Liver (tissue), 9 donors: ENCODE measurements around the gene C9orf50. TPM values are rescaled to one million over a fixed set of nuclear protein-coding genes. Genes with fewer than 3 reads are reported as not detected.

ENCODE experiments used
- DNase-seq: peaks from one replicate; pipeline ENCODE4 v3.0.0-alpha.2; 2017; ENCODE audit warnings: low spot score
- H3K27ac ChIP-seq, 2 donors: one replicate each; pipeline ENCODE4 v1.7.0; 2013; ENCODE audit warnings: inconsistent platforms in 2 of 2, low read length in 2 of 2, control low read depth in 1 of 2, low read depth in 1 of 2, mild to moderate bottlenecking in 1 of 2
- H3K27me3 ChIP-seq, 4 donors: one replicate each; pipeline versions ENCODE4 v1.6.1 to v1.7.0; 2013; ENCODE audit warnings: low read length in 3 of 4, inconsistent platforms in 1 of 4, mild to moderate bottlenecking in 1 of 4, moderate library complexity in 1 of 4; ENCODE audit not compliant: control insufficient read depth in 4 of 4, insufficient read depth in 4 of 4
- H3K36me3 ChIP-seq, 4 donors: one replicate each; pipeline versions ENCODE4 v1.6.1 to v1.7.0; 2013; ENCODE audit warnings: low read length in 3 of 4, mild to moderate bottlenecking in 3 of 4, low read depth in 1 of 4, moderate library complexity in 1 of 4; ENCODE audit not compliant: control insufficient read depth in 4 of 4, insufficient read depth in 3 of 4
- H3K4me1 ChIP-seq, 4 donors: one replicate each; pipeline versions ENCODE4 v1.6.1 to v1.7.0; 2013; ENCODE audit warnings: low read length in 3 of 4, mild to moderate bottlenecking in 3 of 4, moderate library complexity in 1 of 4; ENCODE audit not compliant: control insufficient read depth in 4 of 4, insufficient read depth in 4 of 4
- H3K4me3 ChIP-seq, 3 donors: one replicate each; pipeline versions ENCODE4 v1.6.1 to v1.7.0; 2013; ENCODE audit warnings: low read length in 3 of 3, control low read depth in 1 of 3, low read depth in 1 of 3, mild to moderate bottlenecking in 1 of 3
- H3K9ac ChIP-seq, 2 donors: one replicate each; pipeline ENCODE4 v1.7.0; 2013; ENCODE audit warnings: low read length in 2 of 2, mild to moderate bottlenecking in 2 of 2, moderate library complexity in 2 of 2, control low read depth in 1 of 2, low read depth in 1 of 2
- H3K9me3 ChIP-seq, 4 donors: one replicate each; pipeline versions ENCODE4 v1.6.1 to v1.7.0; 2013; ENCODE audit warnings: low read length in 3 of 4; ENCODE audit not compliant: control insufficient read depth in 4 of 4
- ATF3 ChIP-seq: IDR thresholded peaks from 2 replicates; pipeline ENCODE4 v1.6.1; 2016; ENCODE audit warnings: antibody characterized with exemption
- CTCF ChIP-seq: fragments of 150-350 bp; IDR thresholded peaks from 2 replicates; pipeline ENCODE4 v1.5.1; 2017; ENCODE audit warnings: improper control_type of control experiment, low read depth, low read length; ENCODE audit not compliant: missing input control
- EGR1 ChIP-seq, 2 donors: IDR thresholded peaks; 2 replicates each; pipeline ENCODE4 v1.6.1; 2016 to 2018; ENCODE audit warnings: antibody characterized with exemption in 2 of 2, low read depth in 2 of 2
- FOXA1 ChIP-seq: IDR thresholded peaks from 2 replicates; pipeline ENCODE4 v1.6.1; 2016; ENCODE audit warnings: antibody characterized with exemption
- FOXA2 ChIP-seq: IDR thresholded peaks from 2 replicates; pipeline ENCODE4 v1.6.1; 2016; ENCODE audit warnings: antibody characterized with exemption
- GABPA ChIP-seq, 2 donors: IDR thresholded peaks in 1 of 2; conservative IDR thresholded peaks in 1 of 2; 2 replicates each; pipeline ENCODE4 v1.6.1; 2016; ENCODE audit warnings: antibody characterized with exemption in 2 of 2, mild to moderate bottlenecking in 1 of 2, moderate library complexity in 1 of 2
- HNF4A ChIP-seq, 2 donors: conservative IDR thresholded peaks; 2 replicates each; pipeline ENCODE4 v1.6.1; 2016; ENCODE audit warnings: antibody characterized with exemption in 2 of 2, mild to moderate bottlenecking in 2 of 2
- HNF4G ChIP-seq: IDR thresholded peaks from 2 replicates; pipeline ENCODE4 v1.6.1; 2016; ENCODE audit warnings: antibody characterized with exemption
- JUND ChIP-seq, 2 donors: IDR thresholded peaks; 2 replicates each; pipeline ENCODE4 v1.6.1; 2016; ENCODE audit warnings: antibody characterized with exemption in 2 of 2
- MAX ChIP-seq: IDR thresholded peaks from 2 replicates; pipeline ENCODE4 v1.6.1; 2016; ENCODE audit warnings: antibody characterized with exemption
- NR2F2 ChIP-seq: IDR thresholded peaks from 2 replicates; pipeline ENCODE4 v1.6.1; 2016; ENCODE audit warnings: antibody characterized with exemption
- REST ChIP-seq: IDR thresholded peaks from 2 replicates; pipeline ENCODE4 v1.6.1; 2016; ENCODE audit warnings: antibody characterized with exemption, mild to moderate bottlenecking
- TAF1 ChIP-seq: conservative IDR thresholded peaks from 2 replicates; pipeline ENCODE4 v1.6.1; 2016; ENCODE audit warnings: antibody characterized with exemption, mild to moderate bottlenecking
- YY1 ChIP-seq: IDR thresholded peaks from 2 replicates; pipeline ENCODE4 v1.6.1; 2016; ENCODE audit warnings: antibody characterized with exemption, mild to moderate bottlenecking
- ZBTB33 ChIP-seq: IDR thresholded peaks from 2 replicates; pipeline ENCODE4 v1.6.1; 2016; ENCODE audit warnings: antibody characterized with exemption
- WGBS: extraction: QIAGEN DNeasy Blood & Tissue Kit; methylation state at CpG from one replicate; pipeline ENCODE4 v1.1.7; 2013; 5-methylcytosine and 5-hydroxymethylcytosine counted together
- polyA plus RNA-seq, 2 donors: library from polyadenylated mRNA; stranded (reverse) in 1 of 2; unstranded in 1 of 2; fragments of 200-250 nt in 1 of 2; fragments of >200 nt in 1 of 2; fragmentation: Nextera tagmentation in 1 of 2; extraction: Ambion mirVana in 1 of 2; gene quantifications; one replicate each; pipeline versions ENCODE4 v1.2.1 to v1.2.3, GENCODE V29; 2013 to 2015
- total RNA-seq, 2 donors: library from RNA; depleted of rRNA; stranded (reverse); fragments of >200 nt; gene quantifications; one replicate each; pipeline ENCODE4 v1.2.3, GENCODE V29; 2014
- donor health status: healthy.
- donor health status: healthy.
- donor health status: healthy.
- donor health status: healthy.
- donor health status: healthy.

The C9orf50 gene
- total and polyA plus RNA-seq, 4 donors: 0.23 TPM; not detected in 3

- TF ChIP-seq ZBTB33 (no peak), TAF1 (no peak), EGR1 (IDR thresholded peaks at IDR 0.05; ENCODE audit: low read depth in 2 of 2) (no peak)
Measured at GRCh38 chr9:129595903-129596540, 24.9 kb downstream of the C9orf50 start (continued).

GRCh38 chr9:129595311-129595741 lies 25.6 kb downstream of the C9orf50 start:
- no peaks in the 10 kb centered on the region for H3K36me3 ChIP-seq
- TF ChIP-seq REST (no peak), JUND (IDR thresholded peaks at IDR 0.05) (no peak), GABPA (IDR thresholded peaks at IDR 0.05 in 1 of 2, conservative IDR thresholded peaks at IDR 0.05 in 1 of 2) (no peak)
- H3K27ac ChIP-seq: no peak overlapping the region
- WGBS: 71% methylated on average over 5 of the region's 5 CpGs
- no peak overlapping the region for H3K4me3 ChIP-seq
- DNase-seq: no peak
- no peaks in the 10 kb centered on the region for H3K9me3 ChIP-seq
- no peak overlapping the region for H3K9ac ChIP-seq
- peaks cover 0 to 3% (median 0%) of the 10 kb centered on the region in 4 donors for H3K27me3 ChIP-seq
- peaks cover 0 to 7% (median 4%) of the 10 kb centered on the region in 4 donors for H3K4me1 ChIP-seq

- Histone ChIP-seq H3K9ac (no peak overlapping the region), H3K36me3 (no peaks in the 10 kb centered on the region), H3K4me3 (no peak overlapping the region), H3K27me3 (peaks cover 0 to 3% (median 0%) of the 10 kb centered on the region in 4 donors), H3K9me3 (no peaks in the 10 kb centered on the region), H3K4me1 (peaks cover 0 to 7% (median 4%) of the 10 kb centered on the region in 4 donors), H3K27ac (no peak overlapping the region)
- 56% methylated on average over 7 of the region's 7 CpGs for WGBS
- DNase-seq: no peak
- no peak for TF ChIP-seq ATF3
- TF ChIP-seq TAF1: no peak
- TF ChIP-seq CTCF: no peak
- no peak for TF ChIP-seq NR2F2
- no peak for TF ChIP-seq MAX
- TF ChIP-seq EGR1 (IDR thresholded peaks at IDR 0.05; ENCODE audit: low read depth in 2 of 2): no peak
- no peak for TF ChIP-seq FOXA2
- no peak for TF ChIP-seq JUND (IDR thresholded peaks at IDR 0.05)
- no peak for TF ChIP-seq REST
- no peak for TF ChIP-seq HNF4G
- no peak for TF ChIP-seq ZBTB33
- no peak for TF ChIP-seq FOXA1
- TF ChIP-seq HNF4A (conservative IDR thresholded peaks at IDR 0.05): no peak
- TF ChIP-seq YY1: no peak
Measured at GRCh38 chr9:129594632-129595031, 26.3 kb downstream of the C9orf50 start.
